ENCODE results near the gene SPPL2C.

- TF ChIP-seq CTCF (IDR thresholded peaks at IDR 0.05) (no peak), POLR2AphosphoS5 (IDR thresholded peaks at IDR 0.05) (peak in 3 of 4 donors; percentile 70 to 82 (median 82))
These were observed 16.5 kb downstream of the SPPL2C start for GRCh38 chr17:45861165-45861564.

Measured in sigmoid colon (tissue), 4 donors.